Measurements from ENCODE around the gene PIK3C3. TPM values are rescaled to one million over a fixed set of nuclear protein-coding genes. Genes with fewer than 3 reads are reported as not detected.

PIK3C3 gene
- total RNA-seq, 2 experiments from 2014 or later, result 8.3 to 22.3 TPM

GRCh38 chr18:42033137-42033810 is 78.2 kb downstream of the PIK3C3 start:
- Histone ChIP-seq H3K4me3 (ENCODE audit: low read depth, low read length, poor library complexity, severe bottlenecking) (no peak overlapping the region), H3K36me3 (ENCODE audit: insufficient read depth, low read length) (peaks cover 13% of the 10 kb centered on the region), H3K9me2 (ENCODE audit: insufficient read depth, low read length) (no peaks in the 10 kb centered on the region), H3K4me2 (ENCODE audit: low read length) (no peak overlapping the region), H3K9me3 (ENCODE audit: low read length) (no peaks in the 10 kb centered on the region), H3K79me2 (ENCODE audit: insufficient read depth, low read depth, low read length) (no peaks in the 10 kb centered on the region), H2AFZ (ENCODE audit: low read length) (no peak overlapping the region), H3K27ac (ENCODE audit: low read depth, low read length, poor library complexity, severe bottlenecking) (no peak overlapping the region), H4K20me1 (ENCODE audit: insufficient read depth, low read length) (no peaks in the 10 kb centered on the region), H3K4me1 (ENCODE audit: insufficient read depth, low read length, poor library complexity, severe bottlenecking) (no peaks in the 10 kb centered on the region)
- no peak for TF ChIP-seq EZH2phosphoT487 (IDR thresholded peaks at IDR 0.05; ENCODE audit: borderline replicate concordance, low read depth, low read length)
- TF ChIP-seq, protein P1, sequence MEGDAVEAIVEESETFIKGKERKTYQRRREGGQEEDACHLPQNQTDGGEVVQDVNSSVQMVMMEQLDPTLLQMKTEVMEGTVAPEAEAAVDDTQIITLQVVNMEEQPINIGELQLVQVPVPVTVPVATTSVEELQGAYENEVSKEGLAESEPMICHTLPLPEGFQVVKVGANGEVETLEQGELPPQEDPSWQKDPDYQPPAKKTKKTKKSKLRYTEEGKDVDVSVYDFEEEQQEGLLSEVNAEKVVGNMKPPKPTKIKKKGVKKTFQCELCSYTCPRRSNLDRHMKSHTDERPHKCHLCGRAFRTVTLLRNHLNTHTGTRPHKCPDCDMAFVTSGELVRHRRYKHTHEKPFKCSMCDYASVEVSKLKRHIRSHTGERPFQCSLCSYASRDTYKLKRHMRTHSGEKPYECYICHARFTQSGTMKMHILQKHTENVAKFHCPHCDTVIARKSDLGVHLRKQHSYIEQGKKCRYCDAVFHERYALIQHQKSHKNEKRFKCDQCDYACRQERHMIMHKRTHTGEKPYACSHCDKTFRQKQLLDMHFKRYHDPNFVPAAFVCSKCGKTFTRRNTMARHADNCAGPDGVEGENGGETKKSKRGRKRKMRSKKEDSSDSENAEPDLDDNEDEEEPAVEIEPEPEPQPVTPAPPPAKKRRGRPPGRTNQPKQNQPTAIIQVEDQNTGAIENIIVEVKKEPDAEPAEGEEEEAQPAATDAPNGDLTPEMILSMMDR (conservative IDR thresholded peaks at IDR 0.05; ENCODE audit: low read length), result no peak
- no TSS peak for BruUV-seq (replicated peaks)
- intact Hi-C loops (cut with micrococcal nuclease; ENCODE audit: unreplicated experiment), result no loop called here
- no peak for DNase-seq (ENCODE audit: low spot score)
- ChIA-PET POLR2A (no interaction called here), CTCF (ENCODE audit: unreplicated experiment) (no interaction called here)

- H3K4me1 ChIP-seq (ENCODE audit: insufficient read depth, low read length, poor library complexity, severe bottlenecking), result no peaks in the 10 kb centered on the region
- BruUV-seq (replicated peaks), result no TSS peak
- no peaks in the 10 kb centered on the region for H3K79me2 ChIP-seq (ENCODE audit: insufficient read depth, low read depth, low read length)
- no peak overlapping the region for H2AFZ ChIP-seq (ENCODE audit: low read length)
- no peak overlapping the region for H3K27ac ChIP-seq (ENCODE audit: low read depth, low read length, poor library complexity, severe bottlenecking)
- H3K4me3 ChIP-seq (ENCODE audit: low read depth, low read length, poor library complexity, severe bottlenecking), result no peak overlapping the region
- no peak for DNase-seq (ENCODE audit: low spot score)
- TF ChIP-seq EZH2phosphoT487 (IDR thresholded peaks at IDR 0.05; ENCODE audit: borderline replicate concordance, low read depth, low read length), result no peak
- TF ChIP-seq, protein P1 (conservative IDR thresholded peaks at IDR 0.05; ENCODE audit: low read length), result no peak
- H3K9me3 ChIP-seq (ENCODE audit: low read length), result no peaks in the 10 kb centered on the region
- intact Hi-C loops (cut with micrococcal nuclease; ENCODE audit: unreplicated experiment), result no loop called here
- no peak overlapping the region for H3K4me2 ChIP-seq (ENCODE audit: low read length)
- H3K36me3 ChIP-seq (ENCODE audit: insufficient read depth, low read length), result peaks cover 17% of the 10 kb centered on the region
- ChIA-PET POLR2A (interaction anchor here (0.6 kb wide), 2 partner anchors 134 to 1134 kb away, joined by 3 read pairs; no protein-coding TSS in a partner anchor), CTCF (ENCODE audit: unreplicated experiment) (no interaction called here)
- no peaks in the 10 kb centered on the region for H4K20me1 ChIP-seq (ENCODE audit: insufficient read depth, low read length)
- no peaks in the 10 kb centered on the region for H3K9me2 ChIP-seq (ENCODE audit: insufficient read depth, low read length)
Observed at GRCh38 chr18:42038936-42039335, 83.9 kb downstream of the PIK3C3 start.

- no peaks in the 10 kb centered on the region for H3K4me1 ChIP-seq (ENCODE audit: insufficient read depth, low read length, poor library complexity, severe bottlenecking)
- DNase-seq (ENCODE audit: low spot score), result no peak
- no peaks in the 10 kb centered on the region for H3K9me3 ChIP-seq (ENCODE audit: low read length)
- H3K36me3 ChIP-seq (ENCODE audit: insufficient read depth, low read length), result peaks cover 15% of the 10 kb centered on the region
- H3K4me2 ChIP-seq (ENCODE audit: low read length), result no peak overlapping the region
- intact Hi-C loops (cut with micrococcal nuclease; ENCODE audit: unreplicated experiment), result no loop called here
- no TSS peak for BruUV-seq (replicated peaks)
- H3K27ac ChIP-seq (ENCODE audit: low read depth, low read length, poor library complexity, severe bottlenecking), result no peak overlapping the region
- no peaks in the 10 kb centered on the region for H3K9me2 ChIP-seq (ENCODE audit: insufficient read depth, low read length)
- ChIA-PET CTCF (ENCODE audit: unreplicated experiment) (no interaction called here), POLR2A (interaction anchor here (0.6 kb wide), 2 partner anchors 135 to 1135 kb away, joined by 3 read pairs; no protein-coding TSS in a partner anchor)
- no peak overlapping the region for H3K4me3 ChIP-seq (ENCODE audit: low read depth, low read length, poor library complexity, severe bottlenecking)
- no peak overlapping the region for H2AFZ ChIP-seq (ENCODE audit: low read length)
- no peak for TF ChIP-seq EZH2phosphoT487 (IDR thresholded peaks at IDR 0.05; ENCODE audit: borderline replicate concordance, low read depth, low read length)
- TF ChIP-seq, protein P1 (conservative IDR thresholded peaks at IDR 0.05; ENCODE audit: low read length), result no peak
- H3K79me2 ChIP-seq (ENCODE audit: insufficient read depth, low read depth, low read length), result no peaks in the 10 kb centered on the region
- no peaks in the 10 kb centered on the region for H4K20me1 ChIP-seq (ENCODE audit: insufficient read depth, low read length)
Observed at GRCh38 chr18:42039396-42039795, 84.4 kb downstream of the PIK3C3 start.

All from OCI-LY7 (cell line).